HG03521 (cell line): ENCODE data around the gene ARFGAP1.

Experiments used
- ATAC-seq: cut with Tn5 transposase; IDR thresholded peaks from one replicate; pipeline ENCODE4 v1.9.1; 2021; ENCODE audit warnings: mild to moderate bottlenecking, moderate library complexity; ENCODE audit not compliant: unreplicated experiment

Gene ARFGAP1

GRCh38 chr20:63289311-63290135 is 16.9 kb downstream of the ARFGAP1 start:
- no peak for ATAC-seq

DNA sequence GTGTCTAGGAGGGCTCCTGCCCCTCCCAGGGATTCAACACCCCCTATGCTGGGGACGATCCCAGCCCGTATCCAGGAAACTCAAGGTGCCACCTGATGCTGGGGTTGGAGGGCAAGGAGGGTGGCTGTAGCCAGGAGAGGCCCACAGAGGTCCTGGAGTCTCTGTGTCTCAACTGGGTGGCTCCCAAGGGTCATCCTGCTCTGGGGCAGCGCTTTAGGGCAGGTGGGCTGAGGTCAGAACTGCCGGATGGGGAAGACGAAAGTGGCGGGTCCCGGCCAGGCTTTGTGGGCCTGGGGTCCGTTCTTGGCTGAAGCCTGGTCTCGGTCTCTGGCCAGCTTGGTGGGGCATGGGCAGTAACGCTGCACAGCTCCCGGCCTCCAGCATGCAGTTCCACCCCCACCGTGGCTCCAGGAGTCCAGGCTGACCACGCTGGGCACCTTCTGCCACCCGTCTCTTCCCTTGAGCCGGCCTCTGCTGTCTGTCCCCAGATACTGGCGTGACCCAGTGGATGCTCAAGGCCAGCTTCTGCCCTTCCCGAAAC is 17.6 kb downstream of the ARFGAP1 start:
- no peak for ATAC-seq

DNA sequence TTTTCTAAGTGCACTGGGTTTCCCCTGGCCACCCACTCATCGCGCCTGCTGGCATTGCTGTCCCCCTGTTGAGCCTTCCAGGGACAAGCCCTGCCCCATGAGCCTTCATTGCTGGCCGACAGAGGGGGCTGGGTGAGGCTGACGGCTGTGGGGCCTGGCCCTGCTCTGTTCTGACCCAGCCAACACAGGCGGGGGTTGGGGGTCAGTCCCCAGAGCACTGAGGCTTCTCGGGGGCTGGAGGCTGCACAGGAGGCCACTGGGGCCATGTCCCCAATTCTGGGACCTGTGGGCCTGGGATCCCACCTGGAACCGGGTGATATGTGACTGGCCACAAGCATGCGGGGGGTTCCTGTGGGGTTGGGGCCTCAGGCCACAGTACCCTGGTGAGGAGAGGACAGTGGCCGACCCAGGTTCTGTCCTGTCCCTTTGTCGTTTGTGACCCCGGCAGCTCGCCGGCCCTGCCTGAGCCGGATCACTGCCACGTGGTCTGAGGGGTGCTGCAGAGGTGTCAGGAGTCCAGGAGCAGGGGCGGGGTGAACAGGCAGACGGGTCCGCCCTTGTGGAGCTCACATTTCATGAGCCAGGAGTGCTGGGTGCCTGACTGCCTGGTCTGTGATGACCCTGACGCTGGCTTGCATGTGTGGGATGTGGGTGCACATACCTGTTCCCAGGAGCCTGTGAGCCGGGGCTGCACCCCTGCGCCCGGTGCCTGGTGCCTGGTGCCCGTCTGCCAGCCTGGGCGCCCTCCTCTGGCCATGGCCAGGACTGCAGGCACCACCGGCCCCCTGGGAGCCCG is 18.3 kb downstream of the ARFGAP1 start:
- no peak for ATAC-seq

GRCh38 chr20:63291811-63292210 is 19.2 kb downstream of the ARFGAP1 start:
- ATAC-seq = no peak

- ATAC-seq = no peak
Measured at GRCh38 chr20:63292292-63292701, 19.7 kb downstream of the ARFGAP1 start.

DNA sequence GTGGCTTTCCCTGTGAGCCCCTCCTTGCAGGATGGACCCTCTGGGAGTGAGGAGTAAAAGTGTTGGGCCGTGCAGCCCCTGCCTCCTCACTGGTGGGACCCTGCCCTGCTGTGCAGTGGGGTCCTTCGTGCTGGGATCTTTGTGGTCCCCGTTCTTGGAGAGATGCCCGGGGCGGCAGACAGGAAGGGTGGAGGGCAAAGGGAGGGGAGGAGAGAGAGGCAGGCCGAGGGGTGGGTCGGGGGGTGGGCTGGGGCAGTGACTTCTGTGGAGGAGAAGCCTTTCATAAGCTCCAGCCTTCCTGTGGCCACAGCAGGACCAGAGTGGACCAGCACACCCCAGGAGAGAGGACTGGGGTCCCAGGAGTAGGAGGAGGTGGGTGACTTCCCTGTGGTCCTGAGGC is 20.3 kb downstream of the ARFGAP1 start, which contains the start of gene COL20A1:
Gene COL20A1, plus strand, starts transcription at position 283 of the 400 bp plus-strand sequence. CDS start 1,922 bp downstream, outside the sequence.
- ATAC-seq = no peak

- no peak for ATAC-seq
Measured at GRCh38 chr20:63293456-63293855, 20.8 kb downstream of the ARFGAP1 start.

GRCh38 chr20:63293871-63294535 is 21.4 kb downstream of the ARFGAP1 start:
- ATAC-seq = no peak

DNA sequence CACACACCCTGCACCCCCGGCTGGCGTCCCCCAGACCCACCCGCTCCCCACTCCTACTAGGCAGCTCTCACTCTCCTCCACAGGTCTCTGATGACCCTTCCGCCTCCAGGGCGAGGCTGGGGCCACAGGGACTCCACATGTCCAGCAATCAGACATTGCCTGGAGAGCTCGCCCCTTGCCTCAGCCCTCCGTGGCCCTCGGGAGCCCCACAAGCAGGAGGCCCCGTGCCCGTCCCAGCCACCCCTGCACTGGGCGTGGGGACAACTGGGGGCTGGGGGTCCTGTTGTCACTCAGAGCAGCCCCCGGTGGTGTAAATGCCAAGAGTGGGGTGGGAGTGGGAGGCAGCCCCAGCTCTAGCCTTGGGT is 21.9 kb downstream of the ARFGAP1 start:
- no peak for ATAC-seq

DNA sequence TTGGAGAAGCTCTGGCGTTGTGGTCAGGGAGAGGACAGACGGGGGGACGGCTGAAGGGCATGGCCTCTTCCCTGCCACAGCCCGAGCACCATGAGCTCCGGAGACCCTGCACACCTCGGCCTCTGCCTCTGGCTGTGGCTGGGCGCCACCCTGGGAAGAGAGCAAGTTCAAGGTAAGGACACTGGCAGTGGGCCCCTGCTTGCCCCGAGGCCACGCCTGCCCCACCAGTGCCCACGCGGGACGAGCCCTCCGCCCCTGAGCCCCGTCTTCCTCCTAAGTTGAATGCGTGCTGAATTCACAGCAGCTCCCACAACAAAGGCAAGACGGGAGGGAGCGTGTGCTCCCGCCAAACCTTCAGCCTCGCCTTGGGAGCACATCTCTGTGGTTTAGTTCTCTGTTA is 22.4 kb downstream of the ARFGAP1 start:
- ATAC-seq = no peak

DNA sequence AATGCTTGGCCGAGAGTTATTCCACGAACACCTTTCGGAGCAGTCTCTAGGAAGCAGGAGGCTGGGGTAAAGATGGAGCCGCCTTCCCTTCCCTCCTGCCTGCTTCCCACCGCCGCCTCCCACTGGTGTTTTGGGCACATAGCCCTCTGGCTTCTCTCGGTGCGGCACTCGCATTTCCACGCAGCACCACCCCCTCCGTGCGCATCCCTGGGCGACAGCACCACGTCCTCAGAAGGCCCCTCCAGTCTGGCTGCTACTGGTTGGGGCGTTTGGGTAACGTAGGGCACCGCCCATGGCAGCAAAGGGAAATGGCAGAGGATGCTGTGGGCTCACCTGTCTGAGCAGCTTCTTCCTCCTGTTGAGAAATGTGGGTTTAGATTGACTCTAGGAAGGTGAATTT is 22.8 kb downstream of the ARFGAP1 start:
- ATAC-seq = no peak

DNA sequence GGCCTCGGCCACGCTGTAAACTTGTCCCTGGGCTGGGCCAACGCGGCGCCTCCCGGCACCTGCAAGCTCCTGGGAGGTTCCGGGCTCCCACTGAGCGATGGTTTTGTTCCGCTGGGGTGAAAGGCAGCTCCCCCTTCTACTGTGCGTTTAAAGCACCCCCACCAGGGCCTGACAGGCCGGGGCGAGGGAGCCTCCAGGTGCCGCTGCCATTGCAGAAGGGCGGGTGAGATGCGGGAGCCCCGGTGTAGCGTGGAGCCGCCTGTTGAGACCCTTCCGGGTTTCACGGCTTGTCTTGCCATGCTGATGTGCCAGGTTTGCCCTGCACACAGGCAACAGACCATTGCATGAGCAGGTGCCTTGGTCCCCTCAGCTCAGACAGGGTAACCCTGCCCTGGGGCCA is 23.2 kb downstream of the ARFGAP1 start:
- ATAC-seq = no peak

DNA sequence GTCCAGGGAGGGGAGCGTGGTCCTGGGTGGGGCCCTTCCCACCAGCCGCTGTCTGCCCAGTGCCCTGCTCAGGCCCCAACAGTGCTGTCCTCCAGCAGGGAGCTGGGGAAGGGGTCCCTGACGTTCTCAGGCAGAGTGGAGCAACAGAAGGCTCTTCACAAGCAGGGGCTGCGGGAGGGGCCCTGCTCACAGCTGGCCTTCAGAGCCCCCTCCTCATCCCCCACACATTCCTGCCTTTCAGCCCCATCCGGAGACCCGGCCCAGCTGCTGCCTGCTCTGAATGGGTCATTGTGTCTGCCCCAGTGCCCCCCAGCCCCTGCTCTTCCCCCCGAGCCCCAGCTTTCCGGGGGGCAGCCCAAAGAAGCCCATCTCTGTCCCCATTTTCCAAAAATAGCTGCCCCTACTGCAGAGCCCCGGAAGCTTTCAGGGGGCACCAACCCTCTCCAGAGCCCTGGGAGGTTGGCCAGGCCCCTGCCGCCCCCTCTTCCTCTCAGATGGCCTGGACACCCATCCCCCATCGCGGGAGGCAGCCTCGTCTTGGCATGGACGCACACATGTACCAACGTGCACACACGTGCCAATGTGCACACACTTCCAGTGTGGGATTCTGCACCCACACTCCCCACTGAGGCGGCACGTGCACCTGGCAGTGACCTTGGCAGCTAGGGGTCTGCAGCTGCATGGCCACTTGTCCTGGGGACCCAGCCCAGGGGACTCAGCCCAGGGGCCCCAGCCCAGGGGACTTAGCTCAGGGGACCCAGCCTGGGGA is 24.1 kb downstream of the ARFGAP1 start:
- ATAC-seq = no peak

- ATAC-seq = no peak
Measured at GRCh38 chr20:63297371-63297781, 24.8 kb downstream of the ARFGAP1 start.

GRCh38 chr20:63297796-63298572 is 25.4 kb downstream of the ARFGAP1 start:
- no peak for ATAC-seq

GRCh38 chr20:63298731-63299312 is 26.2 kb downstream of the ARFGAP1 start:
- ATAC-seq = no peak

- ATAC-seq = no peak
Measured at GRCh38 chr20:63301671-63302070, 29.1 kb downstream of the ARFGAP1 start.

GRCh38 chr20:63303095-63303666 is 30.6 kb downstream of the ARFGAP1 start:
- no peak for ATAC-seq

GRCh38 chr20:63305393-63305792 is 32.8 kb downstream of the ARFGAP1 start:
- ATAC-seq = no peak
